HG03521 (cell line): ENCODE results near the gene PIGL.
"Not testable (repeated sequence)": the region's sequence is repeated elsewhere in the genome, so short reads cannot be mapped to it uniquely, and the experiment has no call there.

Experiments used
- ATAC-seq: cut with Tn5 transposase; IDR thresholded peaks from one replicate; pipeline ENCODE4 v1.9.1; 2021; ENCODE audit warnings: mild to moderate bottlenecking, moderate library complexity; ENCODE audit not compliant: unreplicated experiment

The PIGL gene

DNA sequence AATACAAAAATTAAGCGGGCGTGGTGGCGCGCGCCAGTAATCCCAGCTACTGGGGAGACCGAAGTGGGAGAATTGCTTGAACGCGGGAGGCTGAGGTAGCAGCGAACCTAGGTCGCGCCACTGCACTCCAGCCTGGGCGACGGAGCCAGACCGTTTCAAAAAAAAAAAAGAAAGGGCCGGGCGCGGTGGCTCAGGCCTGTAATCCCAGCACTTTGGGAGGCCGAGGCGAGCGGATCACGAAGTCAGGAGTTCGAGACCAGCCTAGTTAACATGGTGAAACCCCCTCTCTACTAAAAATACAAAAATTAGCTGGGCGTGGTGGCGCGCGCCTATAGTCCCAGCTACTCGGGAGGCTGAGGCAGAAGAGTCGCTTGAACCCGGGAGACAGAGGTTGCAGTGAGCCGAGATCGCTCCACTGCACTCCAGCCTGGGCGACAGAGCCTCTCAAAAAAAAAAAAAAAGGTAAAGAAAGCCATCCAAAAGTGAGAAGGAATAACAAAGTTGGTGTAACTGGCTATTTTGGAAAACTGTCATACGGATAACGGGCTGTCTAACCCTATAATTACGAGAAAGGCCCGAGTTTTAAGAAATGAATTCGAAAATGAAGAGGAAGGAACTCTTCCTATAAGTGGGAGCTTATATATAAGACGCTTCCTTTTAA is 539 bp upstream of the PIGL start:
- not testable (repeated sequence) for ATAC-seq

DNA sequence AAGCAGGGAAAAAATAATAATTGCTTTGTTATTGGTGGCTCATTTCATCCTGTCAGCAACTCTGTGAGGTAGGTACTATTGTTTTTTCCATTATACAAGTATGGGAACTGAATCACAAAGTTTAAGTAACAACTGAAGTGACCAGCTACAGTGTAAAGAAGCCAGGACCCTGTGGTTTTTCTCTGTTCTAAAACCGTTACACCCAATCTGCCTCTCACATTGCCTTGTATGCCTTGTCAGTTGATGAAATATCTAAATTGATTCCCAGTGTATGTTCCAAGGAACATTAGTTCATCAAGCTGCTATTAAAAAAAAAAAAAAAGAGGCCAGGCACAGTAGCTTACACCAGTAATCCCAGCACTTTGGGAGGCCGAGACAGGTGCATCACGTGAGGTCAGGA is 5.4 kb downstream of the PIGL start:
- ATAC-seq, result no peak

DNA sequence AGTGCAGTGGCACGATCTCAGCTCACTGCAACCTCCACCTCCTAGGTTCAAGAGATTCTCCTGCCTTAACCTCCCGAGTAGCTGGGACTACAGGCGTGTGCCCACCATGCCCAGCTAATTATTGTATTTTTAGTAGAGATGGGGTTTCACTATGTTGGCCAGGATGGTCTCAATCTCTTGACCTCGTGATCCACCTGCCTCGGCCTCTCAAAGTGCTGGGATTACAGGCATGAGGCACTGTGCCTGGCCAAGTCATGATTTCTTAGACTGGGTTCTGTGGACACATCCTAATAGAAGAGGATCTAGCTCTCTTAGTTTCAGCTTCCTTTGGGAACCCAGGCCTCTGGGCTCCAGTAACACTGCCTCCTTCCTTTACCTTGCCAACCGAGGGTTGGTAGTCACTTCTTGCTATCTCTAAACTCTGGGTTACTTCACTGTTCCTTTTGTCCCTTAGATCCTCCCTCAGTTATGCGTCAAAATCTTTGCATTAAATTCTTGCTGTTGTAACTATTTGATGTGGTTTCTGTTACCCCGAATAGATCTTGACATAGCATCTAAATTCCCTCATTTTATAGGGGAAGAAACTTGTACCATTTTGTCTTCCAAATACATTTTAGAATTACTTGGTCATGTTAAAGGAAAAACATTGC is 13.0 kb downstream of the PIGL start:
- not testable (repeated sequence) for ATAC-seq

DNA sequence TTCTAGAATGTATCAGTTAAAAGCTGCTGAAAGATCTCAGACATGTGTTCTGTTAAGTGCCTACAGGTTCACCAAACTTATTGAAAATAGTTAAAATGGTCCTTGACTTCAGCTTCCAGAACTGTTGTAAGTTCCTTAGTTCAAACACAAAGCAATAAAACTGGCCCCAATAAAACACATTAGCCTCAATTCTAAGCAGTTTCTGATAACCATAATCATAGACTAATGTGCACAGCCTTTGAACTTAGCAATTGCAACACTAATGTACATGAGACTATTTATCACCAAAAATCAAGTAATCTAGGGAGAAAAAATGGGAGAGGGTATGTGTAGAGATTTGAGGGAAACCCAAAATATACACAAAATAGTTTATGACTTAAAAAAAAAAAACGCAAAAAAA is 15.4 kb downstream of the PIGL start:
- ATAC-seq, result no peak

DNA sequence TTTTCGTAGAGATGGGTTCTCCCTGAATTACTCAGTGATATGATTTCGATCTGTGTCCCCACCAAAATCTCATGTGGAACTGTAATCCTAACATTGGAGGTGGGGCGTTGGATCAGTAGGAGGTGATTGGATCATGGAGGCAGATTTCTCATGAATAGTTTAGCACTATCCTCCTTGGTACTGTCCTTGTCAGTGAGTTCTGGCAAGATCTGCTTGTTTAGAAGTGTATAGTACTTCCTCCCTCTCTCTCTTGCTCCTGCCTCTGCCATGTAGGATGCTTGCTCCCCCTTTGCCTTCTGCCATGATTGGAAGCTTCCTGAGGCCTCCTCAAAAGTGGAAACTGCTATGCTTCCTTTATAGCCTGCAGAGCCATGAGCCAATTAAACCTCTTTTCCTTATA is 22.9 kb downstream of the PIGL start:
- no peak for ATAC-seq

DNA sequence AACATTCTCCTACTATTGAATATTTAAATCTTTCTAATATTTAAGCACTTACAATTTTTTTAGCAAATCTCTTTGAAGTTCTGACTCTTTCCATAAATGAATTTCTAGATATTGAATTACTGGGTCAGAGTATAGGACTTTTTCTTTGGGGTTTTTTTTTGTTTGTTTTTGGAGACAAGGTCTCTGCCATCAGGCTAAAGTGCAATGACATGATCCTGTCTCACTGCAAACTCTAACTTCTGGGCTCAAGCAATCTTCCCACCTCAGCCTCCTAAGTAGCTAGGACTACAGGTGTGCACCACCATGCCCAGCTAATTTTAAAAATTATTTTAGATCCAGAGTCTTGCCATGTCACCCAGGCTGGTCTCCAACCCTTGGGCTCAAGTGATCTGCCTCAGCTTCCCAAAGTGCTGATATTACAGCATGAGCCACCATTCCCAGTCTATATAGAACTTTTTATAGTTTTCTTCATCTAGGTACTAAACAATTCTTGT is 24.9 kb downstream of the PIGL start:
- no peak for ATAC-seq

DNA sequence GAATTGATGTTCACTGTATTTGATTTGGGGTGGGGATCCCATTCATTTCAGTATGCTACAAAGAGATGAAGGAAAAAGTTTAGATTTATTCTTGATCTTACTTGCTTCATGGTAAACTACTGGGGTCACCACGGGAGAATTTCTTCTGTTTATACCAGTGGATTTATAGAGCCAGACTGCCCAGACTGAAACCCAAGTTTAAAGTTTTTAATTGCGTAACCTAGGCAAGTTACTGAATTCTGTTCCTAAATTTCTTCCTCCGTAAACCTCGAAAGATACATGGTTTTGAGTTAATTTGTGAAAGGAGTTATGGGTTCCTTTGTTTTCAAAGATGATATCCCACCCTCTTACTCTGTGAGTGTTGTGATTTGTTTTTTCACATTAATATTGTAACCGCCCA is 26.4 kb downstream of the PIGL start:
- ATAC-seq, result no peak

DNA sequence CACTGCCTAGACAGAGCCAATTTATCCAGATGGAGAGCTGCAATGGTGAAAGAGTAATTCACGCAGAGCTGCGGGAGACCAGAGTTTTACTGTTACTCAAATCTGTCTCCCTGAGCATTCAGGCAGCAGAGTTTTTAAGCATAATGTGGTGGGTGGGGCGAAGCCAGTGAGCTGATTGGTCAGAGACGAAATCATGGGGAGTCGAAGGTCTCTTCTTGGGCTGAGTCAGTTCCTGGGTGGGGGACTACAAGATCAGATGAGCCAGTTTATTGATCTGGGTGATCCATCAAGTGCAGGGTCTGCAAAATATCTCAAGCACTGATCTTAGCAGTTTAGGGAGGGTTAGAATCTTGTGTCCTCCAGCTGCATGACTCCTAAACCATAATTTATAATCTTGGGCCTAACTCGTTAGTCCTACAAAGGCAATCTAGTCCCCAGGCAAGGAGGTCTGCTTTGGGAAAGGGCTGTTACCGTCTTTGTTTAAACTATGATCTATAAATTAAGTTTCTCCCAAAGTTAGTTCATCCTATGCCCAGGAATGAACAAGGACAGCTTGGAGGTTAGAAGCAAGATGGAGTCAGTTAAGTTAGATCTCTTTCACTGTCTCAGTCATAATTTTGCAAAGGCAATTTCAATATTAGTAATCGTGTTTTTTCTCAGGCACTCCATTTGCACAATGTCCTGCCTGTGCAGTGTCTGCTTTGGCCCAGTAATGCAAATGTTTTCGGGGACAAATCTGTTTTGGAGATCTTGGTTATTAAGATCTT is 27.0 kb downstream of the PIGL start:
- ATAC-seq, result no peak

DNA sequence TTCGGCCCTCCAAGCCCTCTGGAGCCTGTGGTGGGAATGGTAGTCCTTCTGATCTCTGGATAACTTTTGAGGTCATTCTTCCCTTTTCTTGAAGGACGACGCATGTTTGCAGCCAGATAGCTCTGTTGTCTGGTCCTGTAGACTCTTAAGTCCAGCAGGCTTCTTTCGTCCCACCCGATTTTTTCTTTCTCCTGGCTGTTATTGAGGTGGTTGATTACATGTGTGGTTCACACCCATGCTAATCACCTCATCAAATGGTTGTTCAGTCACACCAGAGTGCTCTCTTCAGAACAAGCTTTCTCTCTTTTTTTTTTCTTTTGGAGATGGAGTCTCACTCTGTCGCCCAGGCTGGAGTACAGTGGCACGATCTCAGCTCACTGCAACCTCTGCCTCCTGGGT is 30.6 kb downstream of the PIGL start:
- no peak for ATAC-seq

DNA sequence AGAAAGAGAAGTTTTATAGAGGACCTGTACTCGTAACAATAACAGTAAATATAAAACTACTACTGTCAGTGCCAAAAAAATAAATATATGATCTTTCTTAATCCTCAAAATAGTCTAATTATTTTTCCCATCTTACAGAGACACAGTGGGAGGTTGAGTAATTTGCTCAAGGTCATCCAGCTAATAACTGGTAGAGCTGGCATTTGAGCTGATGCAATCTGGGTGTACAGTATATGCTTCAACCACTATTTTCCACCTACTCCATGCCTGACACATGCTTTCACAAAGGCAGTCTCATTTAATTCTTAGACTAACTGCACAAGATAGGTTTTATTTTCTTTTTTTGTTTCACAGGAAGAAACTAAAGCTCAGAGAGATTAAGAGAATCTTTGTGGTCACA is 33.6 kb downstream of the PIGL start:
- ATAC-seq, result no peak

DNA sequence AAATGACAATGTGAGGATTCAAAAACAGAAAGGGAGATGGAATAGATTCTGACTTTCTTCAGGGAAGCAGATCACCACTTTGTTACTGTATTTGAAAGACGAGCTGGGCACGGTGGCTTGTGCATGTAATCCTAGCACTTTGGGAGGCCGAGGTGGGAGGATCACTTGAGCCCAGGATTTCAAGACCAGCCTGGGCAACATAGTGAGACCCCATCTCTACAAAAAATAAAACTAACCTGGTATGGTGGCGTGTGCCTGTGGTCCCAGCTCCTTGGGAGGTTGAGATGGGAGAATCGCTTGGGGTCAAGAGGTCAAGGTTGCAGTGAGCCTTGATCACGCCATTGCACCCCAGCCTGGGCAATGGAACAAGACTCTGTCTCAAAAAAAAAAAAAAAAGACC is 34.0 kb downstream of the PIGL start:
- no peak for ATAC-seq

DNA sequence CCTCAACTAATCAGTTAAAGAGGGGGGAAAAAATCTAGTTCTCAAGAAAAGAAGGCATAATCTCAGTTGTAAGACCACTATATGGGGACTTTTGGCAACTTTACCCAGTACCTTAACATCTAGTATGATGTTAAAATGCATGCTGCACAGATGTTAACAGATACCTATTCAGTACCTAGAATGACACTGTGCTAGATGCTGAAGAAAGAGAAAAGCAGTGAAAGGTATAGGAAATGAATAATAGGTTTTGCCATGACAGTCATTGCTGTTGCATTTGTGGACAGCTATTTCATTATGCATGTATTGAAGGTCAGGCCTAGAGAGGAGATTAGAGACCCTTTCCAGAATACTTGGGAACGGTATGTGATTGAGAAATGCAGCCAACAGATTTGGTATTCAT is 34.5 kb downstream of the PIGL start:
- no peak for ATAC-seq

DNA sequence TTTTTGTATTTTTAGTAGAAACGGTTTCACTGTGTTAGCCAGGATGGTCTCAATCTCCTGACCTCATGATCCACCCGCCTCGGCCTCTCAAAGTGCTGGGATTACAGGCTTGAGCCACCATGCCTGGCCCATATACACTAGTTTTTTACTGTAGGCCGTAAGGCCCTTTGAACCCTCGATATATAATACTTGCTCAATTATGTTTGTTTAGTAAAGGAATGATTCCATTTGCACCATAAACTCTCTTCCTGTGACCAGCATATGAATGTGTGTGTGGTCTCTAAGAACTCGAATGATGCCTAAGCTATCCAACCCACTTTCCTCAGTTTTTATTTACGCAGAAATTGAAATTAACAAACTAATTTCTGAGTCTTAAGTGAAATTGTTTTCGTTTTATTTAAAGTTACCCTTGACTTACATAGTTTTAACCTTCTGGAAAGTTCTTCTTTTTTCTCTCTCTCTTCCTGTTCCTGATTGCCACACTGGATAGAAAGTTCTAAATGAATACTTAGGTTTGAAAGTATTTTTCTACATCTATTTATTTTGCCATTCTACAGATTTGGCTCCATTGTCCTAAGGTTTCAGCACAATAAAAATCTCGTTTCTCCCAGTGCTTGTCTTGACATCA is 37.9 kb downstream of the PIGL start:
- ATAC-seq, result no peak

DNA sequence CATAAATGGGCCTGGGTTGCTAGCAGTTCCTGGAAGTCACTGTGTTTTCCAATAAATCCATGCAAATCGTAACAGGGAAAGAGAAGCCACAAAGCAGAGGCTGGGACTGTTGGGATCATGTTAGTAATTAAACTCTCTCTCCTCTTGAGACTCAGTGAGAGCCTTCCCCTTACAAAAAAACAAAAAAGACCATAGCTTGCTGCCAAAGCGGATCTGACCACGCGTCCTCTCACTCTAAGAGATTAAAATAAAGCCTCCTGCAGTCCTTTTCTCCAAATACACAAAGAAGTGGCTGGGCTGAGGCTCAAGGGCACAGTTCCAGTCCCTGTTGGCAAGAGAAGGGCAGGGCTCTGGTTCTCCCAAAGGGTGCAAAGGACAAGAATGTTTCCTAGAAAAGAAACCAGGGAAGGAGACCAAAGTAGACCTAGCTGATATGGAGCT is 38.5 kb downstream of the PIGL start:
- ATAC-seq, result no peak

DNA sequence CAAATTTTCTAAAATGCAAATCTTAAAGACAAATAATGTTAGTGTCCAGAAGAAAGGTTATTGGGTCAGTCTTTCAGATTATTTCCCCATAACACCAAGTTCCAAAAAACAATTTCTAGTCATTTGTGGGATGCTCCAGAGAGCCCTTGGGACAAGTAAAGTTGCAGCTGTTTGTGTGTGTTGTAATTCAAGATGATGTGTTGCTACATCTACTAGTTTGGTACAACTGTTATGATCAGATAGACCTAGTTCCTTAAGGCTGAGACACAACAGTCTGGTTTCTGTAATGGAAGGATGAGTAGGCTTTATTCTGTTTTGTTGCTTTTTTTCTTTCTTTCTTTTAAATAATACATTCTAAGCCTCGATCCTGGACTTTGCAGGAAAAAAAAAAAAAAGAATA is 41.9 kb downstream of the PIGL start:
- ATAC-seq, result no peak

DNA sequence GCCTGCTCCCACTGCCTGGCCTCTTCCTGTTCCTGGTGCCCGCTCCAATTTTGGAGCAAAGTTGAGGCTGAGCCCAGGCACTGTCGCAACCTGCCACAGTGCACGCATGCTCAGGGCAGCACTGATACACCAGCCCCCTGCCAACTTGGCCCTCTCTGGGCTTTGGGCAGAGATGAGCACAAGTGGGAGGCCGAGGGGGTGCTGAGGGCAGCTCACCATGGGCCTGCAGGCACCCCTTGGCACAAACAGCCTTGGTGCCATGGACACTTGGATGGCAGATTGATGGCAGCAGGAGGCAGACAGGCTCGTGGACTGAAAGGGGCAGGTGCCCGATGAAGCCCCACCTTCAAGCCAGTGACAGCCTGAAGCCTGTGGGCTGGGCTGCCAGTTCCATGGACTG is 42.9 kb downstream of the PIGL start:
- no peak for ATAC-seq

DNA sequence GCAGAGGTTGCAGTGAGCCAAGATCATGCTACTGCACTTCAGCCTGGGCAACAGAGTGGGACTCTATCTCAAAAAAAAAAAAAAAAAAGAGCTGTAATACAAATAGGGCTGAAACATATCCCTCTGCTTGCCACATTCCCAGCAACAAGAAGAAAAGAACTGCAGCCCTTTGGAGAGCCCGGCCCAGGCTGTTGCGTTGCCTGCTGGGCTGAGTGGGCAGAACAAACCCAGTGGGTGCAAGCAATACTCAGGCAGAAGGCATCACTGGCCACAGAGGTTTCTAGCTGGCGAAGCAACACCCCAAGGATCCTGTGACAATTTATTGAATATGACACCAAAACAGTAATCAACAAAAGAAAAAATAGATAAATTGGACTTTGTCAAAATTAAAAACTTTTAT is 44.0 kb downstream of the PIGL start:
- ATAC-seq, result no peak

DNA sequence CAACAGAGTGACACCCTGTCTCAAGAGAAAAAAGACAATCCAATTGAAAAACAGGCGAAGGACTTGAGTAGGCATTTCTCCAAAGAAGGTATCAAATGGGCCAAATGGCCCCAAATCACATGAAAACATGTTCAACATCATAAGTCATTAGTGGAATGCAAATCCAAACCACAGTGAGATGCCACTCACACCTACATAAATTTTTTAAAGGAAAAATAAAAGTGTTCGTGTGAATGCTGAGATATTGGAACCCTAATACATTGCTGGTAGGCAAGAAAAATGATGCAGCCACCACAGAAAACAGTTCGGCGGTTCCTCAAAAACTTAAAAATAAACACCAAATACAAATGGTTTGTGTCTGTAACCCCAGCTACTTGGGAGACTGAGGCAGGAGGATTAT is 45.2 kb downstream of the PIGL start:
- ATAC-seq, result no peak

DNA sequence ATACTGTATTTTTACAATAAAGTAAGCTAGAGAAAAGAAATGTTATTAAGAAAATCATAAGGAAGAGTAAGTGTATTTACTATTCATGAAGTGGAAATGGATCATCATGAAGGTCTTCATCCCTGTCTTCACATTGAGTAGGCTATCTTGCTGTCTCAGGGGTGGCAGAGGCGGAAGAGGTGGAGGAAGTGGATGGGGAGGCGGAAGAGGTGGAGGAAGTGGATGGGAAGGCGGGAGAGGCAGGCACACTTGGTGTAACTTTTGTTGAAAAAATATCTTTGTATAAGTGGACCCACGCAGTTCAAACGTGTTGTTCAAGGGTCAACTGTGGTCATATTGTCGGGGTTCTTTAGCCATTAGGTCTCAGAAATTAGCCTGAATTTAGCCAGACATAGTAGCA is 50.2 kb downstream of the PIGL start:
- ATAC-seq, result no peak

DNA sequence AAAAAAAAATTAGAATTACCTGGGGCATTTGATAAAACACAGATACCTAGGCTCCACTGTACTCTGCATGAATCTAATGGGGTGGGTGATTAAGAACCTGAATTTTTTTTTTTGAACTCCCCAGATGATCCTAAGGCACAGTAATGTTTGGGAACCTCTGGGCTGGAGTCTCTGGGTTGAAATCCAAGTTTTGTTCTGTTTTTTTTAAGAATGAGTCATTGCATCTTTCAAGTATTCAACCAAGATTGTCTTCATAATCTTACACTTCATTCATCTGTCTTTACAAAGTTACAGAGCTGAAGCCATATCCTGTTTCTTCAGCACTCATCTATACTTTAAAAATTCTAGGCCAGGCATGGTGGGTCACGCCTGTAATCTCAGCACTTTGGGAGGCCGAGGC is 52.6 kb downstream of the PIGL start:
- ATAC-seq, result no peak

DNA sequence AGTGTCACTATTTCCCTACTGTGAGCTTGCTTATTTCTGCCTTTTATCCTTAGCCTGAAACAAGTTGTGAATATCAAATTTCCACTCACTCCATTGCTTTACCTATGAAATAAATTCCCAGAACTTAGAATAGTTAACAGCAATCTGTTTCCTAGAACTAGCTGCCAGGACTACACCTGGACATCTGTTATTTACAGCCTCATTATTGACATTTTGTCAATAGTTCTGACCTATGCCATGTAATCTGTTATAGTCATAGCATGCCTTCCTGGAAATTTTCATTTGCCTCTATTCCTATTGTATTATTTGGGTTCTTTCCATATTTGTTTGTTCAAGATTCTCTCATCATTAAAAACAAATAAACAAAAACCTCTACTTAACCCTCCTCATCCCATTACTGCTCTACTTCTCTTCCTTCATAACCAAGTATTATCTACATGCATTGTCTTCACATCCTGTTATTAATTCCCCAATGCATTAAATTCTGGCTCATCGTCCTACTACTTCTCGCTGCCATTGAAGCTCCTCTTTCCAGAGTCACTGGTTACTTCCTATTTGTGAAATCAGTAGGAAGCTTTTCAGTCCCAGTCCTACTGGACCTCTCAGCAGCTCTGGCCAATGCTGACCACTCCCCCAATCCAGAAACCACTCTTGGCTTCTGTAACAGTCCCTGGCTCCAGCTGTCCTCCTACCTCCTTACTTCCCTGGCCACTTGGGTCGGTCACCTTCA is 55.3 kb downstream of the PIGL start:
- no peak for ATAC-seq
